HepG2 (cell line): ENCODE results near the gene PRSS22. TPM values are rescaled to one million over a fixed set of nuclear protein-coding genes. Genes with fewer than 3 reads are reported as not detected.

Experiments
- ASH2L ChIP-seq: fragments of 300-600, 200-600 bp; sonication (generic); IDR thresholded peaks from 2 replicates; pipeline ENCODE4 v1.7.0; 2017; ENCODE audit warnings: low read depth, mild to moderate bottlenecking, moderate library complexity, mixed read lengths, low read length; ENCODE audit not compliant: insufficient read length
- CREBL2 ChIP-seq: sonication (generic); formaldehyde crosslinking; IDR thresholded peaks from 2 replicates; pipeline ENCODE4 v1.8.1; 2023; ENCODE audit warnings: missing genetic modification reagents, mild to moderate bottlenecking, borderline replicate concordance
- HMG20B ChIP-seq: conservative IDR thresholded peaks from 2 replicates; pipeline ENCODE4 v1.6.1; 2016; ENCODE audit warnings: missing genetic modification reagents, missing compliant biosample characterization
- HMGXB4 ChIP-seq, 2 experiments: sonication (generic) in 1 of 2; formaldehyde crosslinking in 1 of 2; IDR thresholded peaks; 2 replicates each; pipeline versions ENCODE4 v1.4.0 to v1.6.1; 2018 to 2020; ENCODE audit warnings: missing genetic modification reagents in 2 of 2, borderline replicate concordance in 1 of 2, low read depth in 1 of 2, mild to moderate bottlenecking in 1 of 2, missing biosample characterization in 1 of 2
- KLF9 ChIP-seq: IDR thresholded peaks from 2 replicates; pipeline ENCODE4 v1.6.1; 2016; ENCODE audit warnings: low read depth
- NCOA5 ChIP-seq: sonication (generic); formaldehyde crosslinking; IDR thresholded peaks from 2 replicates; pipeline ENCODE4 v1.4.0; 2020; ENCODE audit warnings: missing genetic modification reagents
- PHF20 ChIP-seq: sonication (generic); formaldehyde crosslinking; IDR thresholded peaks from 2 replicates; pipeline ENCODE4 v1.5.0; 2020; ENCODE audit warnings: mild to moderate bottlenecking, missing genetic modification reagents
- RCOR2 ChIP-seq: IDR thresholded peaks from 2 replicates; pipeline ENCODE4 v1.6.1; 2016; ENCODE audit warnings: missing biosample characterization, missing genetic modification reagents
- ZNF33A ChIP-seq: sonication (generic); formaldehyde crosslinking; IDR thresholded peaks from 2 replicates; pipeline ENCODE4 v1.5.1; 2020; ENCODE audit warnings: missing genetic modification reagents, mild to moderate bottlenecking, moderate library complexity, borderline replicate concordance
- ZNF629 ChIP-seq: sonication (generic); formaldehyde crosslinking; conservative IDR thresholded peaks from 2 replicates; pipeline ENCODE4 v1.5.0; 2020; ENCODE audit warnings: missing genetic modification reagents
- ZNF792 ChIP-seq: IDR thresholded peaks from 2 replicates; pipeline ENCODE4 v1.6.1; 2016
- ZNF883 ChIP-seq: sonication (generic); formaldehyde crosslinking; IDR thresholded peaks from 2 replicates; pipeline ENCODE4 v1.5.1; 2020; ENCODE audit warnings: mild to moderate bottlenecking, missing genetic modification reagents; ENCODE audit errors: not compliant biosample characterization
- polyA plus RNA-seq, 8 experiments: library from polyadenylated mRNA; depleted of rRNA in 3 of 8; stranded (reverse) in 7 of 8; unstranded in 1 of 8; fragments of >200 nt; fragmentation: Illumina TruSeq in 4 of 8; extraction: Trizol in 4 of 8; gene quantifications; 2 replicates each; pipeline versions ENCODE4 v1.2.1 to v1.2.3, GENCODE V29; 2011 to 2016; ENCODE audit warnings: low read depth in 4 of 8, missing spikeins in 1 of 8, mixed read lengths in 1 of 8; ENCODE audit not compliant: insufficient read depth in 1 of 8
- total RNA-seq, 5 experiments: library from RNA; depleted of rRNA; stranded (reverse); fragments of >200 nt; fragmentation: Illumina TruSeq; extraction: Trizol; gene quantifications; 2 replicates each; pipeline ENCODE4 v1.2.3, GENCODE V29; 2016; ENCODE audit warnings: low read depth in 1 of 5
- TF ChIP-seq, protein P1 (sequence below): sonication (generic); formaldehyde crosslinking; IDR thresholded peaks from 2 replicates; pipeline ENCODE4 v1.4.0; 2020; ENCODE audit warnings: missing genetic modification reagents
- TF ChIP-seq, protein P2 (sequence below): IDR thresholded peaks from 2 replicates; pipeline ENCODE4 v1.6.1; 2016; ENCODE audit warnings: missing genetic modification reagents, missing compliant biosample characterization
- TF ChIP-seq, protein P3 (sequence below): sonication (generic); formaldehyde crosslinking; IDR thresholded peaks from 2 replicates; pipeline ENCODE4 v1.4.0; 2020; ENCODE audit warnings: missing genetic modification reagents, borderline replicate concordance
- TF ChIP-seq, protein P4 (sequence below): sonication (generic); formaldehyde crosslinking; conservative IDR thresholded peaks from 2 replicates; pipeline ENCODE4 v1.4.0; 2020; ENCODE audit warnings: missing genetic modification reagents
- TF ChIP-seq, protein P5 (sequence below): sonication (generic); IDR thresholded peaks from 2 replicates; pipeline ENCODE4 v1.6.1; 2016; ENCODE audit warnings: low read depth, borderline replicate concordance
- TF ChIP-seq, protein P6 (sequence below): sonication (generic); formaldehyde crosslinking; conservative IDR thresholded peaks from 2 replicates; pipeline ENCODE4 v1.8.0; 2022; ENCODE audit warnings: missing genetic modification reagents

The PRSS22 gene
- total and polyA plus RNA-seq, 2 of the 13 experiments (the other 11 are each of a cell fraction or from before 2014, with no cell fraction given), result 0.24 to 0.32 TPM

- peak in 1 of 2 experiments; percentile 43; a peak in 1 of 4 replicates for TF ChIP-seq HMGXB4 (CRISPR knock-in tag; IDR thresholded peaks at IDR 0.05; ENCODE audit: borderline replicate concordance in 1 of 2, low read depth in 1 of 2)
- TF ChIP-seq, protein P1, sequence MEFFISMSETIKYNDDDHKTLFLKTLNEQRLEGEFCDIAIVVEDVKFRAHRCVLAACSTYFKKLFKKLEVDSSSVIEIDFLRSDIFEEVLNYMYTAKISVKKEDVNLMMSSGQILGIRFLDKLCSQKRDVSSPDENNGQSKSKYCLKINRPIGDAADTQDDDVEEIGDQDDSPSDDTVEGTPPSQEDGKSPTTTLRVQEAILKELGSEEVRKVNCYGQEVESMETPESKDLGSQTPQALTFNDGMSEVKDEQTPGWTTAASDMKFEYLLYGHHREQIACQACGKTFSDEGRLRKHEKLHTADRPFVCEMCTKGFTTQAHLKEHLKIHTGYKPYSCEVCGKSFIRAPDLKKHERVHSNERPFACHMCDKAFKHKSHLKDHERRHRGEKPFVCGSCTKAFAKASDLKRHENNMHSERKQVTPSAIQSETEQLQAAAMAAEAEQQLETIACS (CRISPR knock-in tag), result no peak
- TF ChIP-seq ZNF629 (CRISPR knock-in tag), result 0 out of 2 replicates have a peak, but pooled peaks have one; percentile 3
- 0 out of 2 replicates have a peak, but pooled peaks have one; percentile 1 for TF ChIP-seq ZNF792
- no peak for TF ChIP-seq RCOR2 (CRISPR knock-in tag)
- TF ChIP-seq, protein P2, sequence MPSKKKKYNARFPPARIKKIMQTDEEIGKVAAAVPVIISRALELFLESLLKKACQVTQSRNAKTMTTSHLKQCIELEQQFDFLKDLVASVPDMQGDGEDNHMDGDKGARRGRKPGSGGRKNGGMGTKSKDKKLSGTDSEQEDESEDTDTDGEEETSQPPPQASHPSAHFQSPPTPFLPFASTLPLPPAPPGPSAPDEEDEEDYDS (CRISPR knock-in tag), result no peak
- TF ChIP-seq, protein P3, sequence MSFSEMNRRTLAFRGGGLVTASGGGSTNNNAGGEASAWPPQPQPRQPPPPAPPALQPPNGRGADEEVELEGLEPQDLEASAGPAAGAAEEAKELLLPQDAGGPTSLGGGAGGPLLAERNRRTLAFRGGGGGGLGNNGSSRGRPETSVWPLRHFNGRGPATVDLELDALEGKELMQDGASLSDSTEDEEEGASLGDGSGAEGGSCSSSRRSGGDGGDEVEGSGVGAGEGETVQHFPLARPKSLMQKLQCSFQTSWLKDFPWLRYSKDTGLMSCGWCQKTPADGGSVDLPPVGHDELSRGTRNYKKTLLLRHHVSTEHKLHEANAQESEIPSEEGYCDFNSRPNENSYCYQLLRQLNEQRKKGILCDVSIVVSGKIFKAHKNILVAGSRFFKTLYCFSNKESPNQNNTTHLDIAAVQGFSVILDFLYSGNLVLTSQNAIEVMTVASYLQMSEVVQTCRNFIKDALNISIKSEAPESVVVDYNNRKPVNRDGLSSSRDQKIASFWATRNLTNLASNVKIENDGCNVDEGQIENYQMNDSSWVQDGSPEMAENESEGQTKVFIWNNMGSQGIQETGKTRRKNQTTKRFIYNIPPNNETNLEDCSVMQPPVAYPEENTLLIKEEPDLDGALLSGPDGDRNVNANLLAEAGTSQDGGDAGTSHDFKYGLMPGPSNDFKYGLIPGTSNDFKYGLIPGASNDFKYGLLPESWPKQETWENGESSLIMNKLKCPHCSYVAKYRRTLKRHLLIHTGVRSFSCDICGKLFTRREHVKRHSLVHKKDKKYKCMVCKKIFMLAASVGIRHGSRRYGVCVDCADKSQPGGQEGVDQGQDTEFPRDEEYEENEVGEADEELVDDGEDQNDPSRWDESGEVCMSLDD (CRISPR knock-in tag), result no peak
- TF ChIP-seq, protein P4, sequence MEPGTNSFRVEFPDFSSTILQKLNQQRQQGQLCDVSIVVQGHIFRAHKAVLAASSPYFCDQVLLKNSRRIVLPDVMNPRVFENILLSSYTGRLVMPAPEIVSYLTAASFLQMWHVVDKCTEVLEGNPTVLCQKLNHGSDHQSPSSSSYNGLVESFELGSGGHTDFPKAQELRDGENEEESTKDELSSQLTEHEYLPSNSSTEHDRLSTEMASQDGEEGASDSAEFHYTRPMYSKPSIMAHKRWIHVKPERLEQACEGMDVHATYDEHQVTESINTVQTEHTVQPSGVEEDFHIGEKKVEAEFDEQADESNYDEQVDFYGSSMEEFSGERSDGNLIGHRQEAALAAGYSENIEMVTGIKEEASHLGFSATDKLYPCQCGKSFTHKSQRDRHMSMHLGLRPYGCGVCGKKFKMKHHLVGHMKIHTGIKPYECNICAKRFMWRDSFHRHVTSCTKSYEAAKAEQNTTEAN (CRISPR knock-in tag), result no peak
- no peak for TF ChIP-seq NCOA5 (CRISPR knock-in tag)
- no peak for TF ChIP-seq ZNF883 (CRISPR knock-in tag)
- TF ChIP-seq, protein P5, sequence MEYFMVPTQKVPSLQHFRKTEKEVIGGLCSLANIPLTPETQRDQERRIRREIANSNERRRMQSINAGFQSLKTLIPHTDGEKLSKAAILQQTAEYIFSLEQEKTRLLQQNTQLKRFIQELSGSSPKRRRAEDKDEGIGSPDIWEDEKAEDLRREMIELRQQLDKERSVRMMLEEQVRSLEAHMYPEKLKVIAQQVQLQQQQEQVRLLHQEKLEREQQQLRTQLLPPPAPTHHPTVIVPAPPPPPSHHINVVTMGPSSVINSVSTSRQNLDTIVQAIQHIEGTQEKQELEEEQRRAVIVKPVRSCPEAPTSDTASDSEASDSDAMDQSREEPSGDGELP, result no peak
- TF ChIP-seq, protein P6, sequence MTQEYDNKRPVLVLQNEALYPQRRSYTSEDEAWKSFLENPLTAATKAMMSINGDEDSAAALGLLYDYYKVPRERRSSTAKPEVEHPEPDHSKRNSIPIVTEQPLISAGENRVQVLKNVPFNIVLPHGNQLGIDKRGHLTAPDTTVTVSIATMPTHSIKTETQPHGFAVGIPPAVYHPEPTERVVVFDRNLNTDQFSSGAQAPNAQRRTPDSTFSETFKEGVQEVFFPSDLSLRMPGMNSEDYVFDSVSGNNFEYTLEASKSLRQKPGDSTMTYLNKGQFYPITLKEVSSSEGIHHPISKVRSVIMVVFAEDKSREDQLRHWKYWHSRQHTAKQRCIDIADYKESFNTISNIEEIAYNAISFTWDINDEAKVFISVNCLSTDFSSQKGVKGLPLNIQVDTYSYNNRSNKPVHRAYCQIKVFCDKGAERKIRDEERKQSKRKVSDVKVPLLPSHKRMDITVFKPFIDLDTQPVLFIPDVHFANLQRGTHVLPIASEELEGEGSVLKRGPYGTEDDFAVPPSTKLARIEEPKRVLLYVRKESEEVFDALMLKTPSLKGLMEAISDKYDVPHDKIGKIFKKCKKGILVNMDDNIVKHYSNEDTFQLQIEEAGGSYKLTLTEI, result no peak
- peak; percentile 36 for TF ChIP-seq ASH2L
- TF ChIP-seq HMG20B (CRISPR knock-in tag), result no peak
- TF ChIP-seq KLF9, result no peak
- TF ChIP-seq ZNF33A, result 0 out of 2 replicates have a peak, but pooled peaks have one; percentile 41
- TF ChIP-seq CREBL2, result no peak
- TF ChIP-seq PHF20 (CRISPR knock-in tag), result peak; percentile 6; the same call in 1 of the 2 replicates
These were observed 25.5 kb upstream of the PRSS22 start (continued) for GRCh38 chr16:2883458-2883908.
